NOMO-1 treated with DMSO at 0.1 percent for 48 hours (cell line): ENCODE measurements around the gene APCDD1L.
"Not testable (repeated sequence)": the region's sequence is repeated elsewhere in the genome, so short reads cannot be mapped to it uniquely, and the experiment has no call there.

Experiments used
- DNase-seq: peaks from one replicate; lab custom pipeline; 2025; ENCODE audit not compliant: unreplicated experiment; lab: John Stamatoyannopoulos, UW

Gene APCDD1L

DNA sequence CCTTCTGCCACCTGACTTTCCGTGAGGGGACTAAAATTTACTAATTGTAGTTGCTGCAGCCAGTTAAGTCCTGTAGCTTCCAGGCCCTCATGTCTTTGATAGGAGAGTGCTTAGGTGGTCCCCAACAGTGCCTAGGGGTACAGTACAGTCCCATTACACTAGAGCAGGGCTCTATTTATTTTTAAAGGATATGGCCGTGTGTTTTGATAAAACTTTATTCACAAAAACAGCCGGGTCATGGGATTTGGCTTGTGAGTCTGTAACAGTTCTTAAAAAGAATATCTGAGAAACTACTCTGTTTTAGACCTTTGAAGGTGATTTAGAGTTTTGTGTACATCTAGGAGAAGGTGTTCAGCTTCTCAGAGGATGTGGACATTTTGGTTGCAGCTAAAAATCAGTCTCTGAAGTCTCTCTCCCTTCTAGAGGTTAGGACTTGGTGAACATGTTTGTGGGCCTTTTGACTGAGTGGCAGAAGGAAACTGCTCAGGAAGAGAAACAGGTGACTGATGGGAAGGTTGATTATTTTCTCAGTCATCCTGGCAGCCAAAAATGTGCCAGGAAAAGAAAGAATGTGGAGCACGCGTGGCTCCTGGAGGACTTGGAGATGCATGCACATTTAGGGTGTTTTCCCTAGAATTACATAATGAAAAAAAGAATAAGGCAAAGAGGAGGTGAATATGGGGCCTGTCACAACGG lies 68.8 kb downstream of the APCDD1L start:
- no peak for DNase-seq

GRCh38 chr20:58444746-58445255 lies 70.4 kb downstream of the APCDD1L start:
- DNase-seq: no peak

DNA sequence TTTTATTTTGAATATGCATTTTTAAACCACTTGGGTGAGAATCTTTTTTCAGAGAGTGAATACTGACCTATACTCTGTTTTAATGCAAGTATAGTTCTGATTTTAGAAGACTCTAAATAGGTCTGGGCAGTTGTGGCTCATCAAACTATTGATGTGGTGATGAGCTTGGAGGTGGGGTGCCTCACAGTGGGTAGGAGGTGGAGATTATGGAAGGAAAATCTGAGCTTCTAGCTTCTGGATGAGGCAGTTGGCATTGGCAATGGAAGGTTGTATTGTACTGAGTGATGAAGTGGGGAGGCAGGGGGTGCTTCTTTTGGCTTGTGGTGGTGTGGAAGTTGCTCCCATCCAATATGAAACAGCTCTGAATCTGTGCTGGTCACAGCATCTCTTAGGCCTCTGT lies 73.5 kb downstream of the APCDD1L start:
- no peak for DNase-seq

GRCh38 chr20:58440021-58440767 lies 75.0 kb downstream of the APCDD1L start:
- no peak for DNase-seq

GRCh38 chr20:58438970-58439808 lies 76.0 kb downstream of the APCDD1L start:
- no peak for DNase-seq

- DNase-seq: no peak
Observed at GRCh38 chr20:58436868-58437645, 78.1 kb downstream of the APCDD1L start.

GRCh38 chr20:58435237-58435636 lies 80.0 kb downstream of the APCDD1L start:
- no peak for DNase-seq

GRCh38 chr20:58434326-58434725 lies 80.9 kb downstream of the APCDD1L start:
- DNase-seq: no peak

DNA sequence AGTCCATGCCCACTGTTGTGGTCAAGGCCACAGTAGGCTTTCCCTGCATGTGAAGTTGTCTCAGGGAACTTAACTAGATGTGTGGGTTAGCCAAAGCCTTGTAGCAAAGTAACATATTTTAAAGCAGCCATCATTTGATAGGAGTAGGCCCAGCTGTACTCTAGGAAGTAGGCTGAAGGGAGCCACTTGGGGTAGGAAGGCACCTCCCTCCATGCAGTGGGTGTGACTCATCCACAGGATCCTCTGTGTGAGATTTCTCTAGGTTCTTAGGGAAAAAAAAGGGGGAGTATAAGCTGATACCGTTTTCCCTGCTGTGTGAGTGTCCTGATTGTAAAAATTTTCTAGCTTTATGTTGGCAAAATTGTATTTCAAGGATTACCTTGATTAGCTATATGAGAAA lies 81.4 kb downstream of the APCDD1L start:
- DNase-seq: no peak

DNA sequence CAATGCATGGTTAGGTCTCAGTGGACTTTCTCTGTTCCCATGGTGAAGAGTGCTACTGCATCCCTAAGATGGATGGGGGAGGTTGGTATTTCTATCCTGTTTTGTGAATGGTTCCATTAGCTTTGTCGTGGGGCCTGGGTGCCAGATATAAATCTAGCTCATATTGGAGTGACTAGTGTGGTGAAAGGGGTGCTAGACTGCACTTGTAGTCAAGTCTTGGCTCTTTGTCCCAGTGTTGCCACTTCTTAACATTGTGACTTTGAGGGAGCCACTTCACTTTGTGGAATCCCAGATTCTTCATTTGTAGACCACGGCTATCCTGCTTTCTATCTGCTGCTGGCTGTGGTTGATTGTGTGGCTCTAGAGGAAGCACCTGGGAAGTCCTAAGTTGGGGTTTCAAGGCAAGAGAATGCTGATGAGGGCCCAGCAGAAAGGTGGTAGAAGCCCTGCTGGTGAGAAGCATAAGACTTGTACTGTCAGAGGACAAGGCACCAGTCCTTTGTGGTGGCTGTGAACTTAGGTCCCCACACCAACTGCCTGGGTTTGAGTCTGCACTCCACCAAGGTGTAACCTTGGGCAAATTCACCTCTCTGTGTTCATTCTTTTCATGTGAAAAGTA lies 82.1 kb downstream of the APCDD1L start:
- no peak for DNase-seq

DNA sequence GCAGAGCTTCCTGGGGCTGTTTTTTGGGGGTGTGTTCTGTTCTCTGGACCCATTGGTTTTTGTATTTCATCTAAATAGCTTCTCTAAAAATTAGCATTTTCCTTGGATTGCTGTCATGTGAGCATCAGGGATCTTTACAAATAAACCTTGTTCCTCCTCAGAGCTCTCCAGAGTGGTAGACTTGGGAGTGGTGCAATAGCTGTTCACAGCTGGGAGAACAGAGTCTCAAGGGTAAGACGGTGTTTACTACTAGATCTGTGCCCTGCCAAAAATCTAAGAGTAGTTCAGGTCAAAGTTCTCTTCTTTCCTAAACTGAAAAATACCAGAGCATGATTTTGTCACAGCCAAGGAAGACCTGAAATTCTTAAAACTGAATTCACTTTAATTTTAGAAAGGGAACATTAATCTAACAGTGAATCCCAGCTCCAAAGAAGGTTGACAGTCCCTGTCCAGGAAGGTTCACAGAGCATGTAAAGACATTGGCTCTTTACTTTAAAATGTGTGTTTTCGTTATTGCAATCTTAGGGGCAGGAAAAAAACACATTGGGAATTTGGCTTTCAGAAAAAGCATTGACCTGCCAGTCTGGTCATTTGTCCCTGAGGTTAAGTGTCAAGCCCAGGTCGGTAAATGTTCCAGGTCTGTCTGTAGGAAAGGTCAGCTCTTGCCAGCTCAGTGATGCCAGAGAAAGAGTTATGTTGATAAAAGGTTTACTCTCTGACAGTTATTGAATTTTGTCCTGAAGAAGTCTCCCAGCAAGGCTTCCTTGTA lies 82.8 kb downstream of the APCDD1L start:
- no peak for DNase-seq

- no peak for DNase-seq
Observed at GRCh38 chr20:58431134-58431533, 84.1 kb downstream of the APCDD1L start.

GRCh38 chr20:58429303-58429702 lies 85.9 kb downstream of the APCDD1L start:
- no peak for DNase-seq

DNA sequence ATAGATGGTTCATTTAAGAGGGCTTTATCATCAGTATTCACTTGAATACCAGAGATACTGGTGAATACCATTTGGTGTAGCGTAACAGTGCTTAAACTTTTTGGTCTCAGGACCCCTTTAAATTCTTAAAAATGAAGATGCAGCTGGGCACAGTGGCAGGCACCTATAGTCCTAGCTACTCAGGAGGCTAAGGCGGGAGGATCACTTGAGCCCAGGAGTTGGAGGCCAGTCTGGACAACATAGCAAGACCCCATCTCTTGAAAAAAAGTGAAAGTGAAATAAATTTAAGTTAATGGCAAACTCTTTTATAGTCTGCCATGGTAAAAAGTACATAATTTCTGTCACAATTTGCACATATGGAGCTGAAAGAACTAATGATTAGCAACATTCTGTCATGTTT lies 86.8 kb downstream of the APCDD1L start:
- DNase-seq: no peak

DNA sequence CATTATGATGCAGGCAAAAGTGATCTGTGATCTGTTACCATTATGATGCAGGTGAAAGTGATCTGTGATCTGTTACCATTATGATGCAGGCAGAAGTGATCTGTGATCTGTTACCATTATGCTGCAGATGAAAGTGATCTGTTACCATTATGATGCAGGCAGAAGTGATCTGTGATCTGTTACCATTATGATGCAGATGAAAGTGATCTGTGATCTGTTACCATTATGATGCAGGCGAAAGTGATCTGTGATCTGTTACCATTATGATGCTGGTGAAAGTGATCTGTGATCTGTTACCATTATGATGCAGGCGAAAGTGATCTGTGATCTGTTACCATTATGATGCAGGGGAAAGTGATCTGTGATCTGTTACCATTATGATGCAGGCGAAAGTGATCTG lies 87.6 kb downstream of the APCDD1L start:
- DNase-seq: not testable (repeated sequence)

- DNase-seq: no peak
Observed at GRCh38 chr20:58424218-58424969, 90.8 kb downstream of the APCDD1L start.

- no peak for DNase-seq
Observed at GRCh38 chr20:58421497-58421850, 93.7 kb downstream of the APCDD1L start.

DNA sequence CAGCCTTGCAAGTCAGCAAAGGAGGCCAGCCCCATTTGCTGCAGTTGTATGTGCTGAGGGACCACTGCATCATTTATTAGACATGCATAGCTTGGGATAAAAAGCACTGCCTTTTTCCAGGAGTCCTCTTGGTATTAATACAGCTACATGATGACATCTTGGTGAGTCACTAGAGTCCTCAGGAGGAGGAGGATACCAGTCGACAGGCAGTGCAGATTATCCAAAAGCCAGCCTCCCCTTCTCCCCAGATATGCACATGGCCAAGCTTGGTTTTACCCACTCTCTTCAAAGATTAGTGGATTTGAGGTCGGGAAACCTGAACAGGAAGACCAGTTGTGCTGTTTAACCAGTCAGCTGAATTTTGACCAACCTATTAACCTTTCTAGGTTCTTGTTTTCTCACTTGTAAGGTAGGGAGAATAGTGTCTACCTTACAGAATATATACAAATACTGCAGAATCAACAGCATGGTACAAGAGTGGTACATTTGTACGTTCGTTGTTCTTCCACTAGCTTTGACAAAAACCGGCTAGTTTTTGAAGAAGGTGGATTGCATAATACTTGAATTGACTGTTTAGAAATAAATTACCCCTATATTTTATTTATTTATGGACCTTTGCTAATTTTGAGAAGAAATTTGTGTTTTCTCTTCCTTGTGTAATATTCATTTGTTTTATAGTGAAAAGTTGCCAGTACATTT lies 94.3 kb downstream of the APCDD1L start:
- no peak for DNase-seq
